NCI-H82 treated with DMSO at 0.1 percent for 48 hours (cell line): ENCODE data around the gene DENND4B.

ENCODE experiments used
- DNase-seq: peaks from one replicate; lab custom pipeline; 2025; ENCODE audit not compliant: unreplicated experiment; lab: John Stamatoyannopoulos, UW

The DENND4B gene

DNA sequence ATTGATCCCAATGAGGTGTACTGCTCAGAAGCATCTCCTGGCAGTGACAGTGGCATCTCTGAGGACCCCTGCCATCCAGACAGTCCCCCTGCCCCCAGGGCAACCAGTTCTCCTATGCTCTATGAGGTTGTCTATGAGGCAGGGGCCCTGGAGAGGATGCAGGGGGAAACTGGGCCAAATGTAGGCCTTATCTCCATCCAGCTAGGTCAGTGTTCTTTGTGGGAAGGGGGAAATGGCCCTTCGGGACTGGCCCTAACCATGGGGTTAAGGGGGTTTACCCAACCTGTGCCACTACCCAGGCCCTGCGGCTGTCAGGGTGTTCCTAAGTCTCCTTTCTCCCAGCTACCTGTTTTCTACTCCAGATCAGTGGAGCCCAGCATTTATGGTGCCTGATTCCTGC is 22.5 kb upstream of the DENND4B start:
- DNase-seq = no peak

DNA sequence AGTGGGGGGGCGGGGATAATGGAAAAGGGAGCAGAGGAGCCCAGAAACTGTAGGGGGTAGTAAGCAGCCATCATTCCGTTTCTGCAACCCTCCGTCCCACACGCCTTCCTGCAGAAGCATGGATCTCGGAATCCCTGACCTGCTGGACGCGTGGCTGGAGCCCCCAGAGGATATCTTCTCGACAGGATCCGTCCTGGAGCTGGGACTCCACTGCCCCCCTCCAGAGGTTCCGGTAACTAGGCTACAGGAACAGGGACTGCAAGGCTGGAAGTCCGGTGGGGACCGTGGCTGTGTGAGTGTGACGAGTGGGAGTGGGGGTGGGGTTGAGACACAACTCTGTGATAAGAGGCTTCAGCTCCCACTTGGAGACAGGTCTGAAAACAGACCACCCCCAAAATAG is 21.9 kb upstream of the DENND4B start:
- DNase-seq = no peak

DNA sequence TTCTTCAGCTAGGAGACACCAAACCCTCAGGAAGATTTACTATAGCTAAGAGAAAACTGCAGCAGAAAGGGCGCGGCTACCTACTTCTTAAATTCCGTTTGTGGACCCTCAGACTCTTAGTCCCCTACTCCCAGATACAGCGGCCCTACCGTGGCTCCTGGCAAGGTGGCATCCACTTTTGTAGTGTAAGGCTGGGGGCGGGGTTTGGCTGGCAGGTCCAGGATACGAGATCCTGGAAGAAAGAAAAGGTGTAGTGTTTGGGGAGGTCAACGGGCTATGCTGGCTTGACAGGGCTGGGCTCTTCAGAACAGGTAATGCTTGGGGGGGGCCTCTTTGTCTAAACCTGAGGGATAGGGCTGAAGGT is 21.5 kb upstream of the DENND4B start:
- no peak for DNase-seq

DNA sequence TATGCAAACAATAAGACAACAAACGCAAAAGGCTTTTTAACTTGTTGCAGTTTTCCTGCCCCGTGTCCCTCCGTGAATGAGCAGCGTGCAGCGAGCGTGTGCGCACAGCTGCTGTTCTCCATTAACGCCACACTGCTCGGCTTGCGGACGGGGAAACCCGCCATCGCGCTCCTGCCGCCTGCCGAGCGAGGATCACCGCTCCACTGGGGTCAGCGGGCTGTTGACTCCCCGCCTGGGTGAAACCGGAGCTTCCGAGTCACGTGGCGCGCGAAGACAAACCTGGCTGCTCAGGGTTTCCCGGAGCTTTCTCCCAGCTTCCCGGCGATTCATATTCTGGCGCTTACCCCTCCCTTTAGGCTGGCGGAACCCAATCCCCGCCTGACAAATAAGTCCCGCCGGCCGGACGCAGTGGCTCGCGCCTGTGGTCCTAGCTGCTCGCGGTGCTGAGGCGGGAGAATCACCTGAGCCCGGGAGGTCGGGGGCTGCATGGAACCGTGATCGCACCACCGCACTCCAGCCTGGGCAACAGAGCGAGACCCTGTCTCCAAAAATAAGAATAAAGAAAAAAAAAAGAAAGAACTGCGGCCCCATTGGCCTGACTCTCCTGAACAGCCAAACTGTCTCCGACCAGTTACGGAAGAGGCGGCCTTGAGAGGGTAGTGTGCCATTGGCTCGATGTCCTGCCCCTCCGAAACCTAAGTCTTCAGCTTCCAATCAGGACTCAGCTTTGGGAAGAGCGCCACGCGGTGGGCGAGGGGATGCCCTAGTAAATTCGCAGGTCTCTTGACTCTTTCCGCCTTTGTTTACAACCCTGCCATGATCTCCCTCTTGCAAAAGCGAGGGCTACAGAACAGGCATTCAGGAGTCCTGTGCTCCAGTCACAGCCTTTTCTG is 20.8 kb upstream of the DENND4B start, which contains the start of gene CREB3L4:
TSS of gene CREB3L4 (plus strand) at position 796 of the 893 bp plus-strand sequence. CDS start 624 bp downstream, outside the sequence.
- peak; percentile 98 for DNase-seq

DNA sequence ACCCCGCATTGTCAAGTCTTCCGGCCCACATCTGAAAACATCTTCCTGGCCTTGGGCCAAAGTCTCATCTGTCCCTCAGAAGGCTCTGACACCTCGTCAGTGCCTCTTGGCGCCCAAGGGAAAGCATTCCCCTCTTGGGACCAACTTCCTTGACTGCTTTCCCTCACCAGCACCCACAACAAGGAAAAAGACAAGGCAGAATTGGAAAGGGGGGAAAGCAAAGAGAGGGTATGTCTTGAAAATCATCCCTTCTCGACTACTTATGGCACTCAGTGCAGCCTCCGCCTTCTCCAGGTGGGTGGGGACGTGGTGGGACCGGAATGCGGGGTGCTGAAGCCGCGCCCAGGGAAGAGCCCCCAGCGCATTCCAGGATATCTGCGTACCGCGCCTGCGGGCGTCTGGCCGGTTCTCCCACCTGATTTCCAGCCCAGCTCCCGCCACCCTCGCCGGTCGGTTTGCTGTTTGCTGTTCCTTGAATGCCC is 17.4 kb upstream of the DENND4B start:
- peak; percentile 79 for DNase-seq

DNA sequence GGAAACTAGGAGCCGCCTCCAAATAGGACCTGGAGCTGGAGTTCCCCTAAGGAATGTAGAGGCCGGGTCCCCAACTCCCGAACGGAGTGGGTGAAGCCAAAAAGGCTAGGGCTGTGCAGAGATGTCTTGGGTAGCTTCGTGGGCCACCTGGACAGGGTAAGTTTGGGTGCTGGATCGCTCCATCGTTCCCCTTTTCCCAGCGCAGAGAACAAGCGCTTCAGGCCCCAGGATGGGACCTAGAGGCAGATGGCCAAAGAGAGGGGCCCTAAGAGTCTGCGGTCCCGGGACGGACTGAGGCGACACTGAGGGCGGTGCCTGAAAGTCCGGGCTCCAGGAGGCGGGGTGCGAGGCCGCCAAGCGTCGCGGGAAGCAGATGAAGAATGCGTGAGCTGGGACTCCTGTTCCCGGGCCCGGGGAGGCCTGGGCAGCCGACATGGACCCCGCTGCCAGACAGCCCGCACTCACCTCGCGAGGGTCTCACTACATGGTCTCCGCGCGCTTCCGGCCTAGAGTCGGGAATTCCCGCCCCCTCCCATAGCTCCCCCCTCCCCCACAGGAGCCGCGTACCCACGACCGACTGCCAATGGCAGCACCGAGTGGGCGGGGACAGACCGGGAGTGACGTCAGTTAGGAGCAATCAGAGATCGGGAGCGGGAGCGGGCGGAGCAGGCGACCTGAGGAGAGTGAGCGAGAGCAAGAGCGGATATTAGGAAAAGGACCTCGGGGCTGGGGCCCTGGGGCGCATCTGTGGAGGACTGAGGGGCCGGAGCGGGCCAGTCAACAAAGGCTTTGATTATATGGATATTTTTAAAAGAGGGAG is 16.7 kb upstream of the DENND4B start, which contains the start of gene SLC39A1:
TSS of gene SLC39A1 (minus strand) at position 508 of the 820 bp plus-strand sequence. CDS start 822 bp downstream, outside the sequence.
- DNase-seq = peak; percentile 100

DNA sequence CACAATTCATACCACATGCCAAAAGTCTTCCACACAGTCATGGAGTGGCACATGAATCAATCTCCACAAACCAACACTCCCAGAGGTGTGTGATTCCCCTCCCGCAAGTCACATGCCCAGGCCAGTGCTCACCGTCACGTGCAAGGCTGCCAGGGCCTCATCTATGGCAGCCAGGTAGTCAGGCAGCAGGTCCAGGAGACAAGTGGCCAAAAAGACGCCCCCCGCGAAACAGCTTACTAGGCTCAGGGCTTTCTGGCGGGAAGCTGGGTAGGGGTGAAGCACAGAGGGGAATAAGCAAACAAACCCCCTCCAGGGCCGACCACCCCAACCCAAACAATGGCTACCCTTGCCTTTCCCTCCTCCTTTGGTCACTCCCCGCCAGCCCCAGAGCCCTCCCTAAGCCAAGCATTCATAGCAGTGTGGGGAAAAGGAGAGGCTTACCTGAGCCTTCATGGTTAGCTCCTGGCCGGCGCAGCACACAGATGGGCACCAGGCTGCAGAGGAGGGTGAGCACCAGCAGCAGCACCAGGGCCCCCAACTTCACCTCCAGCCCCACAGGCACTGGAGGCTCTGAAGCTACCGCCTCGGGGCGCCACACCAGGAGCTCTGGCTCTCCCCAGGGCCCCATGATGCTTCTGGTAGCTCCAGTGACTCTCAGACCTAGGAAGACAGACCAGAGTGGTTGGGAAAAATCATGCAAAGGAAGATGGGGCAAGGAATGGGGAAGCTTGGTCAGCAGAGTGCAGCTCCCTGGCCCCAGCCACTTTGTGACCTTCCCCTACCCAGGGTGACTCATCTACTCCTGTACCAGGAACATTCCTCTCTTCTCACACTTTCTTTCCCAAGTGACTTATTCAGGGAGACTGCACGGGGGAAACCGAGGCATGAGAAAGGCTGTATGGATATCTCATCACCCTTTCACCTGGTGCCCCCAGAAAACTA is 15.8 kb upstream of the DENND4B start:
- DNase-seq = no peak

DNA sequence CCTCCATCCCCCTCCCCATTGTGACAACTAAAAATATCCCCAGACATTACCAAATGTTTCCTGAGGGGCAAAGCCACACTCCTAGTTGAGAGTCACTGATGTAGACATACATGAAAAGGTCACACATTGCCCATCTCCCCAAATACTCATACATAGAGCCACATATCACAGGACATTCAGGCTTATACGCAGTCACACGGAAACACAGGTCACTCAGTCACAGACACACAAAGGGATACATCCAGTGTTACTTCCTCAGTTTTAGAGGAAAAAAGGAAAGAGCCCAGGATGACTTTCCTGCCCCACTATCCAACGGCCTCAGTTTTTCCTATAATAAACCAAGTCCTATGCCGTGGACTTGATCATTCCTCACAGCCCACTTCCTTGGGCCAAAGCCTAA is 14.9 kb upstream of the DENND4B start:
- DNase-seq = no peak

DNA sequence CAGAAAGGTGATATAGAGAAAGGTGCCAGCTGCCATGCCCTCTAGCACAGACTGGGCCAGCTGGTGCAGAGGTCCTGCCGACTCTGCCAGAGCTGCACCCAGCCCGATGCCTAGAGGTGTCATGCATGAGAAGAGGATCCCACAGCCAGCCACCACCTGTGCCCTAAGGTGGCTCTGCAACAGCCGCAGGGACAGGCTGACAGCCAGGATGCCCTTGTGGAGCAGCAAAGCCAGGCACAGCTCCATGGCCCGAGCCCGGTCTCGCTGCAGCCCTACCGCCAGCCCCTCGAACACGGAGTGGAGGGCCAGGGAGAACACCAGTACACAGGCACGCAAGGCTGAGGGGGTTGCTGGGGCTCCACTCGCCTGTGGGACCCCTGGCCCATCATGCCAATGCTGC is 13.7 kb upstream of the DENND4B start:
- no peak for DNase-seq

DNA sequence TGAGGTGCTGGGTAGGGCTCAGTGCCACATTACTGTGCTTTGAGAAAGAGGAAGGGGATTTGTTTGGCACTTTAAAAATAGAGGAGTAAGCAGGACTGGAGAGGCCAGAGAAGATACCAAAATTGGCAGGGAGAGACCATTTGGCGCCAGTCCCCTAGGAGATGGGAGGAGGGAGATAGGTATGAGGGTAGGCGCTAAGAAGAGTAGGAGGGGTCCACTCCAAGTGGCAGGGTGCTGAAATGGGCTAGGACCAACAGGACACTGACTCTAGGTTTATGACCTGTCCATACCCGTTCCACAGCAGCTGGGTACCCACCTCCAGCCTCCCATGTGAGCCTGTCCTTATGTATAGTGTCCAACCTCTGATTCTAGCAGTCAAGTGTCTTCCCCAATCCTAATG is 12.9 kb upstream of the DENND4B start:
- DNase-seq = no peak

DNA sequence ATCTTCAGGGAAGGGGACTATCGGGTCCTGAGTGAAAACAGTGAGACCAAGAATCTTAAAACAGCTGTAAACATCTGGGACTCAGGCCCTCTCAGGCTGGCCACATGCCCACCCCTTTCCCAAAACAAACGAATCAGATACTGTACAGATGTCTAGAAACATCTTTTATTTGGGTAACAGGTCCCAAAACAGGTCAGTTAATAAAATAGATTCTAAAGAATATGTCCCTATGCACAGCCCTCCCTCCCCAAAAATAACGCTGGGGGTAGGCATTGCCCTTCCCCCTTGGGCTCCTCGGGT is 12.4 kb upstream of the DENND4B start:
- no peak for DNase-seq

DNA sequence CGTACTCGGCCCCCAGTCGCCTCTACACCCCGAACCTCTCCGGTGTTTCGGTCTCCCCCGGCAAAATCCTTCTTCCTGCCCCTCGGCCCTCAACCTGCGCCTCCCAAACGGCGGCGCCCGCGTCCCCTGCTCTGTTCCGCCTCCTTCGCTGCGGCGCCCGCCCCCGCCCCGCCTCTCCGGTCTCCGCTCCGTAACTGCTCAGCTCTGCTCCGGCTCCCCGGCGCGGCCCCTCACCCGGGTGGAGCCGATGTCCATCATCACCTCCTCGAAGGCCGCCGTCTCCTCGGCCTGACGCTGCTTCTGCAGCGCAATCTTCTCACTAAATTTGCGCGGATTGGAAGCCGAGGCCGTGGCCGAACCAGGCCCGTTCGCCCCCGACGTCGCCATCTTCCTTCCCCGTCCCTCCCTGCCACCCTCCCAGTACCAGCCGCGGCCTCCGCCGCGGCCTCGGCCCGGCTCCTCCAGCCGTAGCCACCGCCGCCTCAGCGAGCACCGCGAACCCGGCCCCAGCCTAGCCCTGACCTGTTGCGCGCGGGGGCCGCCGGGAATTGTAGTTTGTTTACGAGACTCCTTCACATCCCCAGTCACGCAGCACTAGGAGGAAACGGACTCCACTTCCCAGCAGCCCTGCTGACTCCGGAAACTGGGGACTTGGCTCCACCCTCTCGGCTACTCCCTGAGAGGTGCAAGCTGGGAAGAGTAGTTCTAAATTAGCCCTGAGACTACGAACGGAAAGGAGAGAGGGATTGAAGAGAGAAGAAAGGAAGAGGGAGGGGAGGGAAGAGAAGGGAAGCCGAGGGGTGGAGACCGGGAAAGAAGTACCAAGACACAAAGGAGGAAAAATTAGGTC is 11.8 kb upstream of the DENND4B start, which contains the start of gene CRTC2:
TSS of gene CRTC2 (minus strand) at position 502 of the 850 bp plus-strand sequence. CDS start at position 387, 115 bp downstream.
- peak; percentile 100 for DNase-seq

DNA sequence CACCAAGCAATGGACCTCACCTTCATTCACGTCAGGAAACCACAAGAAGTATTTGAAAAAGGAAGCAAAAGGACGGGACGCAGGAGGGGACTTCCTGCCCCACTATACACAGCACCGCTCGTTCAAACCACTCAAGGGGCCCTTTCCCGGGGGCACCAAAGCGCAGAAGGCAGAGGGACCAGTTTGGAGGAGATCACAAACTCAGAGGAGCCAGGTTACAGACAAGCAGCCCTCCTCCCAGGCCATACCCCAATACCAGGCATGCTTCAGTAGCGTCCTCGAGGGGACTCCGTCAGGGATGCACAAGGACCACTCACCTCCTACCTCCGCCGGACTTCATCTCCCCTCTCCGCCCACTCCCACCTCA is 11.2 kb upstream of the DENND4B start:
- no peak for DNase-seq

DNA sequence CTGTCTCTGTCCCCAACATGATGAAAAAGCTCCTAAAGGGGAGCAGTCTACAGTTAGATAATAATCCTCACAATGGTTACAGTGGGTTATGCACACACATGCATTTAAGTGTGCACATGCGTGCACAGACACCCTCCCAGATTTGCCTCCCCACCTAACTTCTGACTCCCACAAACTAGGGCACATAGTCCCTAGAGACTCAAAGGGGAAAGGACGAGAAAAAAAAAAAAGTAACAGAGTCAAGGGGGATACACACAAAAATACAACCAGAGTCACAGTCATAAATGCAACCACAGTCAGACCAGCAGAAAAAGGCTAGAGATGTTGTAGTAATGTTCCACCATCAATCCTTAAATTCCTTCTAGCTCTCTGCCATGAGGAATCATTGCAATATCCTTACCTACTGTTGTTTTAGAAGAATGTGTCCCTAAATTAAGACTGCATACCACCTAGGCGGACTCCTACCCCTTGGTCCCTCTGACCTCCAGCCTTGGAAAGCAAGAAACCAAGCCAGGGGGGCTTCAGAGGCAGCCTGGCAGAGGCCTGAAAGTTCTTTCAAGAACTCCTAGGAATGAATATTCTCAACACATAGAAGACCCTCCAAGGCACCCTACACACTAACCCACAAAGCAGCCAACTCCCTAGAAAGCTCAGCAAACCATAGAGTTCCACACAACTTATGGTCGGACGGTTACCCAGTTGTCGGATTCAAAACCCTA is 10.6 kb upstream of the DENND4B start:
- no peak for DNase-seq

DNA sequence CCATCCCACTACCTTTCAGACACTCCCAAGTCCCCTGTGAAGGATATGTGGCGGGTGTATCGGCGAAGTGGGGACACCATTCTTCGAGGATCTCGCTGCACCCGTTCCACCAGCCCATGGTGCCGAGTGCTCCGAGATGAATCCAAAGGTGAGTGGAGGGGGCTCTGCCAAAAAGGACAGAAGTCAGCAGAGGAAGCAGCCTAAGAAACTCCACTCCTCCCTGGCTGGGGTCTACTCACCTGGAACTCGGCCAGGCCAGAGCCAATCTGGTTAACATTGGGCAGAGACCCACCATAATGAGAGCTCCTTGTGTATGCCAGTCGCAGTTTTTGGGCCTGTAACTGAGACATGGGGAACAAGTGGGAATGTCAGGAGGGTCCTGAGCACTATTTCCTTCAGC is 8.3 kb upstream of the DENND4B start:
- DNase-seq = no peak

DNA sequence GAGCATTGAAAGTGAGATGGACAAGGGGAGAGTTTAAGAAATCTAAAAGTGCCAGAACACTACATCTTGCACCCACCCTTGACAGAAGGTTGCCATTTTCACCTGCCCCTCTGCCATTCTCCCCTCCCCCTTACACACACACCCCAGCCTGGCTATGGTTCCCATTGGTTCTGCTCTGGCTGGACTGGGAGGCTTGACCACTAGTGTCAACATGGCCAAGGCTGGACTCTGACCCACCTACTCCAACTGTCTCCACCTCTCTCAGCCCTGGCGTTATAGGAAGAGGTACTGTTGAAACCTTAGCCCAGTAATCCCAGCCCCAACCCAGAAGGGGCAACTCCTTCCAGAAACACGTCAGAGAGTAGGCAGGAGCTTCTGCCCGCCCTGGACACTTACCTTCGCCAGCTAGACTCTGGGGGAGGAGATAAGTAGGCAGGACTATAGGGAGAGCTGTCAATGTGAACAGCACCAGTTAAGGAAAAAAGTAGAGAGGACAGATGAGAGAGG is 7.4 kb upstream of the DENND4B start:
- no peak for DNase-seq

DNA sequence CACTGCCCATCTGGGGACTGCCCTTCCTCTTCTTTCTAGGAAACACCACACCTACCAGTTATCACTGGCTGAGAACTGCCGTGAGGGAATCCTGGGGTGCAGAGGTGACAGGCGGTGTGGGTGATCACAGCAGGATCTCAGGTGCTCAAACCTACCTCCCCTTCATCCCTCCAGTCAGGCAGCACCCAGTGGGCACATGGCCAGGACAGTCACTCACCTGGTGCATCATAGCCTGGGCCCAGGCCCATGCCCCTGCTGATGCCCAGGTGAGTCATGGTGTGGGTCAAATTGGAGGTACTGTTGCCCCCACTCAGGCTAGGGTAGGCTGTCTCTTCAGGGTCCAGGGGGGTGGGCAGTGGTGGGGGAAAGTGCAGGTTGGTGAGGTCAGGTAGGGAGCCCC is 5.3 kb upstream of the DENND4B start:
- no peak for DNase-seq

DNA sequence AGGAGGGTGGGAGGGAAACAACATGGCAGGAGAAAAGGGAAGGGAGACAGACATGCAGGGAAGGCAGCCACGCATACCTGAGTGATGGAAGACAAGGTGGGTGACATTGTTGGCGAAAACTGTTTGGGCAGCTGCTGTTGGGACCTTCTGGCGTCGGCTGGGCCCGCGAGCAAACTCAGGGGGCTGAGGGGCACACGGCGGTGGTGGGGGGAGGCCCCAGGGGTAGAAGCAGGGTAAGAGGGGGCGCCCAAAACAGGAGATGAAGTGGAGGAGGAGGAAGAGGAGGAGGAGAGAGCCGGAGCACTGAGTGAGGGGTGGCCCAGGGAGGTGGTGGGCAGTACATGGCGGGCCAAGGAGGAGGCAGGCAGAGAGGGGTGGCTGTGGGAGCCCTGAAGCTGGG is 4.7 kb upstream of the DENND4B start:
- DNase-seq = no peak
